GM18868 (cell line): ENCODE data around the gene ESYT1.
A peak's percentile ranks its signal among the peaks of the same experiment; 100 is the strongest.

Experiments used
- ATAC-seq: cut with Tn5 transposase; IDR thresholded peaks from one replicate; pipeline ENCODE4 v1.9.1; 2021; ENCODE audit warnings: mild to moderate bottlenecking, moderate library complexity; ENCODE audit not compliant: unreplicated experiment

The ESYT1 gene

DNA sequence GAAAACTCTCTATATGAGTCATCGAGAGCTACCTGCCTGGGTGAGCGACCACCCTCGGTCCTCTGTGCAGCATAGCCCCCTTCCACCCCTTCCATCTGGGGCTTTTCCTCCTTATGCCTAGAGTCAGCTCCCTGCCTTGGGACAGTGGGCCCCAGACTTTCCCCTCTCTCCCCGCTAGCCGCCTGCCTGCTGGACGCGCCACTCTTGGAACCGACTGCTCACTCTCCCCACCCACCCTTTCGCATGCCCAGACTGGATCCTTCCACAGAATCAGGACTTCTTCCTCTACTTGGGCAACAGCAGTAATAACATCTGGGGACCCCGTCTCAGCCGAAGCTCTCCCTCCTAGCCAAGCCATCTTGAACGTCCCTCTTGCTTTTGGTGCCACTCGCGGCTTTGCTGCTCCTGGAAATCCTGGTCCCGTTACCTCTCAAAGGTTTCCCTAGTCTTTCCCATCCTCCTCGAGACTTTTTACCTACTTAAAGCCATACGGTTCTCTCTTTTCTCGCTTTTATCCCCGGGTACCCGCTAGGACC is 671 bp downstream of the ESYT1 start:
- ATAC-seq, result no peak

DNA sequence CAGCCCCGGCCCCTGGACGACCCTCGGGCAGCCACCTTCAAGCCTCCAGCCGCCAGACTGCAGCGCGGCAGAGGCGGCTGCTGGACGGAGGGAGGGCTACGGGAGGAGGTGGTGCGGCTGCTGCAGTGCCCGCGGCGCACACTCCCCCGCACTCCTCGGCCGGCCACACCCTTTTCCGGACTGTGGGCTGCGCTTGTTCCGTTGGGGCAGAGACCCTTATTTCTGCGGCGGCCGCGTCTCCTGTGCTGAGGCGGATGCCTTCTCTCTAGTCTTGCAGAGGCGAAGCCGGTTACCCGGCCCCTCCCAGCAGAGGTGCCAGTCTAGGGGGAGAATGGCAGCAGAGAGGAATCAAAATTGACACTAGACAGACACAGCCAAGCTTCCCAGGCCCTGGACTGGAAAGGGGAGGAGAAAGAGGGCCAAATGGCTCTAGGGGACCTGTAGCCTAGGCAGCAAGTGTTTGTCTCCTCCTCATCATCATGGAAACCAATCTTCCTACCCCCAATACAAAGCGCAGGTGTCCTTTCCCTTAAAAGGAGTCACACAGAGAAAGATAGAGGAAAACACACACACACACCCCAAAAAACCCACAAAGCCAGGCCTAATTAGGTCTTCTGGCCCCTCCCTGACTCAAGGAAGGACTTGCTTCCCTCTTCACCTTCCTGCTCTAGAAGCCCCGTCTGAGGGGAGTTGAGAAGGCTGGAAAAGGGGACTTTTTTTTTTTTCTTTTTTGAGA is 1.3 kb downstream of the ESYT1 start:
- ATAC-seq, result peak; percentile 28

DNA sequence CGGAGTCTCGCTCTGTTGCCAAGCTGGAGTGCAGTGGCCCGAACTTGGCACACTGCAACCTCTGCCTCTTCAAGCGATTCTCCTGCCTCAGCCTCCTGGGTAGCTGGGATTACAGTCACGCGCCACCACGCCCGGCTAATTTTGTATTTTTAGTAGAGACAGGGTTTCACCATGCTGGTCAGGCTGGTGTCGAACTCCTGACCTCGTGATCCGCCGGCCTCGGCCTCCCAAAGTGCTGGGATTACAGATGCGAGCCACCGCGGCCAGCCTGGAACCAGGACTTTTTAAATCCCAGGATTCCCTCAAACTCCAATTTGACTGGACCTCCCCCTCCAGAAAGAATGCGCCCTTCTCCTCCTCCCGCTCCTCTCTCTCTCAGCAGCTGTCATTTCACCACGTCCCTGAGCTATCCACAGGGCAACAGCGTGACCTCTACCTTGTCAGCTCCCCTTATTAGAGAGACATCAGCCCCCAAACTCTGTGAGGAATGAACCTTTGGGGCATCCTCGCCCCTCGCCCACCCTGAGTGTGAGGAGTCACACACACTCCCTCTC is 2.0 kb downstream of the ESYT1 start:
- no peak for ATAC-seq

DNA sequence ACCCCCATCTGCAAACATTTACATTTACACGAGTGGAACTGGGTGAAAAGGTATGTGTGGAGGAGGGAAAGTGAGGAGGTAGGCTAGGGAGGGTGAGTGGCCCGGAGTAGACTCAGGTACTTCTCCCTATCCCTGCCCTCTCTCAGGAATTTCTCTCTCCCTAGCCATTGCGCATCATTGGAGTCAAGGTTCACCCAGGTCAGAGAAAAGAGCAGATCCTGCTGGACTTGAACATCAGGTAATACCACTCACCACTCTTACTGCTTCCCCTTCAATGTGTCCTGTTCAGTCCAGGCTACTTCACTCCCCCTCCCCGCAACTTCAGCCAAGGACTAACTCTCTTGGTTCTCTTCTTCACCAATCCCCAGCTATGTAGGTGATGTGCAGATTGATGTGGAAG is 2.8 kb downstream of the ESYT1 start:
- ATAC-seq, result no peak

DNA sequence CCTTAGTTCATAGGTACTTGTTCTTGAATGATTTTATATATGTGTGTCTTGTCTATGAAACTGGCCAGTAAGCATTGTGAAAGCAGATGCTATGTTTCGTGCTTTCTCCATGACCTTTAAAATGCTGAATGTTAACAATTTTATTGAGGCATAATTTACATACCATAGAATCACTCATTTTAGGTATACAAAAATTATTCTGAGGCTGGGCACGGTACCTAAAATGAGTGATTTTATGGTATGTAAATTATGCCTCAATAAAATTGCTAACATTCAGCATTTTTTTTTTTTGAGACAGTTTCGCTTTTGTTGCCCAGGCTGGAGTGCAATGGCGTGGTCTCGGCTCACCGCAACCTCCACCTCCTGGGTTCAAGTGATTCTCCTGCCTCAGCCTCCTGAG is 6.8 kb downstream of the ESYT1 start:
- ATAC-seq, result no peak

DNA sequence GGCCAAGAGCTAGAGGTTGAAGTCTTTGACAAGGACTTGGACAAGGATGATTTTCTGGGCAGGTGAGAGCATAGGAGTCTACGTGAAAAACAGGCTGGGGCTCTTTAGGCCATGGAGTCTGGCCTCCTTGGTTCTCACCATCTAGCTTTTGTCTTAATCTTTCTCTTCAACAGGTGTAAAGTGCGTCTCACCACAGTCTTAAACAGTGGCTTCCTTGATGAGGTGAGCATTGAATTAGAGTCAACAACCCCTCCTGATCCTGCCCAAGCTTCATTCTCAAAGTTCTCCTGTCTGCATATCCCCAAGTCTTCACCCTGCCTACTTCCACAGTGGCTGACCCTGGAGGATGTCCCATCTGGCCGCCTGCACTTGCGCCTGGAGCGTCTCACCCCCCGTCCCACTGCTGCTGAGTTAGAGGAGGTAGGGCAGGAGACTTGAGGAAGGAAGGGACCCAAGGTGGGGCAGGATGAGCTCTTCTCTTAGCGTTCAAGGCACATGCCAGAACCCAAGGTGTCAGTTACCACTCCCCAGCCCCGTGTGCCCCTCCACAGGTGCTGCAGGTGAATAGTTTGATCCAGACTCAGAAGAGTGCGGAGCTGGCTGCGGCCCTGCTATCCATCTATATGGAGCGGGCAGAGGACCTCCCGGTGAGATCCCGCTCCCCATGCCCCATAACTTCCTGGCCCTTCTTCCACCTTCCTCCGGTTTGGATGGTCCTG is 9.9 kb downstream of the ESYT1 start:
- no peak for ATAC-seq

DNA sequence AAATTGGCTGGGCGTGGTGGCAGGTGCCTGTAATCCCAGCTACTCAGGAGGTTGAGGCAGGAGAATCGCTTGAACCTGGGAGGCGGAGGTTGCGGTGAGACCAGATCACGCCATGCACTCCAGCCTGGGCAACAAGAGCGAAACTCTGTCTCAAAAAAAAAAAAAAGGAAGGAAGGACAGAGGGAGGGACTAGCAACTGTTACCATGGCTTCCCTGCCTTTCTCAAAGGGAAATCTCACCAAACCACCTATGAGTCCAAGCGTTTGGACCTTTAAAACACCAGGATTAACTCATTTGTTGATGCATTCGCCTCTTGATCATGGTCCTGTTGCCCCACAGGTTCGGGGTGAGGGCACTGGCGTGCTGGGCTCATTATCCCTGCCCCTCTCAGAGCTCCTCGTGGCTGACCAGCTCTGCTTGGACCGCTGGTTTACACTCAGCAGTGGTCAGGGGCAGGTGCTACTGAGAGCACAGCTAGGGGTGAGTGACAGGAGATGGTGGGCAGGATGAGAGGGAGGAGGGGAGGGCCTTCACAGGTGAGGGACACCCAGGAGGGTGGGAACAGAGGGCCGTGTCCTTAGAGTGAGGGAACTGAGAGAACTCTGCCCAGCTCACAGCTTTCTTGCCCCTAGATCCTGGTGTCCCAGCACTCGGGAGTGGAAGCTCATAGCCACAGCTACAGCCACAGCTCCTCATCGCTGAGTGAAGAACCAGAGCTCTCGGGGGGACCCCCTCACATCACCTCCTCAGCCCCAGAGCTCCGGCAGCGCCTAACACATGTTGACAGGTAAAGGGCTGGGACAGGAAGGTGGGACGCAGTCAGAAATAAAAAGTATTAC is 14.1 kb downstream of the ESYT1 start:
- ATAC-seq, result no peak

DNA sequence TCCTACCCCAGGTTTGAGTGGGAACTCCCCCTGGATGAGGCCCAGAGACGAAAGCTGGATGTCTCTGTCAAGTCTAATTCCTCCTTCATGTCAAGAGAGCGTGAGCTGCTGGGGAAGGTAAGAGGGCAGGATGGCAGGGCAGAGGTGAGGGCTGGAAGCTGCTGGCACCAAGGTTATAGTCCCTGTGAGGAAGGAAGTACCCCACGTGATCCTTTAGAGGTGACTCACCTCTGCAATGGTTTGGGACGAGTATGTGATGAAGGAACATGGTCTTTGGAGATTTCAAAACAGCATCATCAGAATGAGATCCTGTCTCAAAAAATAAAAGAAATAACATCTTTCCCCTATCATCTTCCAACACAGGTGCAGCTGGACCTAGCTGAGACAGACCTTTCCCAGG is 15.2 kb downstream of the ESYT1 start:
- ATAC-seq, result no peak

DNA sequence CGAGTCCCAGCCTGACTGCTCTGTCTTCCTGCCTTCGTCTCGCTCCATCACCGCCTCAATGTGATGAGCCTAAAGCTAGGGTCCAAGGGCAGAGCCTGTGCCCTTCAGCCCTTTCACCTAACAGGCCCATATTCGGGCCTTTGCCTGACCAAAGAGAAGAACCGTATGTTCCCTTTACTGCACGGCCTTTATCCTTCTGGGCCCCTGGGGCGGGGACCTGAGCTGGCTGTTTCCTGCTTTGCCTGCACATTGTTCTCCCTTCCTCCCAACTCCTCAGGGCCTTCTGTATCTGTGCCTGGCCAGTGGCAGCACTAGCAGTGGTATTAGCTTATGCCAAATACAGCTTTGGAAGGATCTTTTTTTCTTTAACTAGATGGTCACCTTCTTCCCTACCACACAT is 15.8 kb downstream of the ESYT1 start:
- ATAC-seq, result no peak

DNA sequence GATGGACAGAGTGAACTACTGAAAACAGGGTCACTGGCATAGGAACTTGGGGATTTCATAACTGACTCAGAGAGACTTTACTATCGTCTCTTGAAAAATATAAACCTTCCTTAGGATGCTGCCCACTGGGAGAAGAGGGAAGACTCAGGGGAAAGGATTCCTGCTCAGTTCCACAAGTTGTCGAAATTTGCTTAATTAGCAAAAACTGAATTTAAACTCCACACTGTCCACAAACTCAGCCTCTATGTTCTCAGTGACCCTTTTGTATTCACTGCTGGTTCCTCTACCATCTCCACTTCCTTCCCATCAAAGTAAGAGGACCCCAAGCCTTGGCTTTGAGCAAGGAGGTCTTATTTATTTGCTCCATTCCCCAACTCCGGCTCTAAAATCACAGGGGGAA is 17.1 kb downstream of the ESYT1 start:
- ATAC-seq, result no peak

DNA sequence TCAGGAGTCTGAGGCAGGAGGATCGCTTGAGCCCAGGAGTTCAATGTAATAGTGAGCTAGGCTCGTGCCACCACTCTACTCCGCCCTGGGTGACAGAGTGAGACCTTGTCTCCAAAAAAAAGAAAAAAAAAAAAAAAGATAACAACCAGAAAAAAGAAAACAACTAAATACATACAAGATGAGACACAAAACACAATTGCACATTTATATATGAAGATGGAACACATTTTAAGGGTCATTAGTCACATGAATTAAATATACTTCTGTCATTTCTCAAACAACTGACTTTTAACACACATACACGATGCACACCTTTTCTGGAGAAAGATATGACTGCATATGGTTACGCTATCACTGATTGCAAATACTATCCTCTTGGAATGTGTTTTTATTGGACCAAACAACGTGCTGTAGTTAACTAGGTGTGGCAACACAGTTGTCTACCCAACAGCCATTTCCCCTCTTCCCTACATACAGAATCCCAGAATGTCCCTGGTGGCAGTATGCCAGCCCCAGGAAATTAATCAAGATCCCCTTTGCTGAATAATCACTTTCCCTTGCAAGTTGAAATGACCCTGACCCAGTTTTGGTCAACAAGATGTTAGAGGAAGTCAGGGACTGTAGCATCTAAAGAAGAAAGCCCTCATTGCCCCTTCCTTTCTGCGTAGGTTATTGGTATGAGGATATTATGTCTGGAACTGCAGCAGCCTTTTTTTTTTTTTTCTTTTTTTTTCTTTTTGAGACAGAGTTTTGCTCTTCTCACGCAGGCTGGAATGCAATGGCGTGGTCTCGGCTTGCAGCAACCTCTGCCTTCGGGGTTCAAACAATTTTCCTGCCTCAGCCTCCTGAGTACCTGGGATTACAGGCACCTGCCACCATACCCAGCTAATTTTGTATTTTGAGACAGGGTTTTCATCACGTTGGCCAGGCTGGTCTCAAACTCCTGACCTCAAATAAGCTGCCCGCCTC is 18.7 kb downstream of the ESYT1 start:
- ATAC-seq, result no peak

DNA sequence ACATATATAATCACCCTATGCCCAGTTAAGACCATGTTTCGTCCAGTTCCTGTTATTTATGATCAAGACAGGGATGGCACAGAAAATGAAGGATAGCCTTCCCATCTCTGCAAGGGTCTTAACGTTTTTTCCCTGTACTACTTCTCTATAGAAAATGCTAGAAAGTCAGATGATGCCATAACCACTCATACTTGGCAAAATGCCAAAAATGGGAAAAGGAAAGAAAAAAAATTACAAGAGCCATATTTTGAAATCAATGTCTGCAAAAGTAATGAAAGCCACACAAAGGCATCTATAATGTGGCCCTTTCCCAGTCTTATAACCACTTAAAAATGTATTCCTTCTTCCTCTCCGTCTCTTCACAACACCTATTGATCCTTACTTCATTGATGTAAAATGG is 22.5 kb downstream of the ESYT1 start:
- no peak for ATAC-seq

DNA sequence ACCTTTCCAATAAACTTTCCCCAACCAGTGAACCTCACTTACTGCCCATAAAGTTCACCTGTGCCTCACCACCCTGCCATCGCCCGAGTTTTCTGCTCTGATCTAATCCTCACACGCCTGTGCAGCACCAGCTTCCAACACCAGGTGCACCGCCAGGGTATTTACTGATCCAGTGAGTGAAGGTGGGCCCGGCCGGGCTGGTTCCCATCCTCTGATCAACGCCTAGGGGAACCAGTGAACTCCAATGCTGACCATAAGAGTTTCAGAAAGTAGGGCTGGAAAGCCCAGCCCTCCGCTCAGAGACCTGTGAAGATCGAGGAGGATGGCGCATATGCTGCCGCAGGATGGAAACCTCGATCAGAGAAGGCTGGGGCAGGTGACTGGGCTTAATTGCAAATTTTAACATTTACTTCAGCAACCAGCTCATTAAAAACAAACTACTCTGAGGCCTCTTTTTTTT is 23.6 kb downstream of the ESYT1 start:
- peak; percentile 65 for ATAC-seq

DNA sequence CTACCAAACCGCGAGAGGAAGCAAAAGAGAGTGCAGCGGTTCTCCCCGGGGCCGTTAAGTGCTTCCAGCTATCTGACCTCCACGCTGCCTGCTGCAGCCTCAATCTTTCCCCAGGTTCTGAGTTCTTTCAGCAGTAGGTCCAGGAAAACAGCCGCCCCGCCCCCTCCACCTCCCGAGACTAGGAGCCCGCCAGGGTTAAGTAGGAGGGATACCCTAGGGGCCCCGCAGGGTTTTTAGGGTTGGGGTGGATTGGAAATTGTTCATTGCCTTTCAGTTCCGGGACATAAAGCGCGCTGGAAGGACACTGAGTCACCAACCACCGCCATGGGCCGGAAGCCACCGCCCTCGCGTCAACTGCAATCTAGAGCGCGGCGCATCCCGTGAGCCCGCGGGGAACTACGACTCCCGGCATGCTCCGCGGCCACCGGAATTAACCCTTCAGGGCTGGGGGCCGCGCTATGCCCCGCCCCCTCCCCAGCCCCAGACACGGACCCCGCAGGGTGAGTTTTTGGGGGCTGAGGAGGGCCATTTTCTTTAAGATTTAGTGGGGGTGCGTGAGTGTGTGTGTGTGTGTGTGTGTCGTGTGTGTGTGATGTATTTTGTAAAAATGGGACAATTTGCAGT is 24.2 kb downstream of the ESYT1 start, which contains the start of gene MYL6B:
TSS of gene MYL6B (plus strand) at position 456 of the 624 bp plus-strand sequence. CDS start 1,332 bp downstream, outside the sequence.
- ATAC-seq, result peak; percentile 86

DNA sequence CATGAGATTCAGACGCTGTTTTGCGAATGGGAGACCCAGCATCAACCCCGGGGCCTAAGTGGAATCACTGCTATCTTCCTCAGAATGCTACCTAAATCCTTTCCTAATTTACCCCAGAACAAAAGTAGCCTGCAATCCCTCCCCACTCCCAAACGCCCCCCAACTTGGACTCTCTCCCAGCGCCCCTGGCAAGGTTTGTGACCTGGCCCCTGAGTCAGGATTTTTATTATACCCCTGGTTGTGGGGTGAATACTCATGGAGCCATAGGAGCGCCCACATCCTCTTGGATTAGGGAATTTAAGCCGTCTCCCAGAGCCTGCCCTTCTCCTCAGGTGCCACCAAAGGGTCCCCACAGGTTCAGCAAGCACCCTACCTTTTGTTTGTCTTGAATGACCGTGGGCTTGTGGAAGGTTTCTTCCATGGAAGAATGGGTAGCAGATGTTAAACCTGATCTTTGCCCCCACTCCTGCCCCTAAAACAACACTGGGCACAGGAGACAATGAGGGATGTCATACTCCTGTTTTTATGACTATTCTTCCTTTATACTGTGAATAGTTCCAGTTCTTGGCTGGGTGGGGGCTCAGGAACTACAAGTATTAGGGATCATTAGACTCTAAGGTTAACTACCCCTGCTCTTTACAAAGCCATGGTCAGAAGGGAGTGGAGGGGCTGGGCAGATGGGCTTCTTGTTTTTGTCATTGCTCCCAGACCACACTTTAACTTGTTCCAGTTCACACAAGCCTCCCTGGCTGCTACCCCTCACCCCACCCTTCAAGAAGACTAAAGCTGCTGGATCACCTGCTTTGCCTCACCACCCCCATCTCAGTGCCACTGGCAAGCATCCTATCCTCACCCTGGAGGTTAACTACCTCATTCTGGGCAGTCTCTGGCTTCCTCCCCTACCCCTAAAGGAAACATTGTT is 24.9 kb downstream of the ESYT1 start:
- no peak for ATAC-seq

DNA sequence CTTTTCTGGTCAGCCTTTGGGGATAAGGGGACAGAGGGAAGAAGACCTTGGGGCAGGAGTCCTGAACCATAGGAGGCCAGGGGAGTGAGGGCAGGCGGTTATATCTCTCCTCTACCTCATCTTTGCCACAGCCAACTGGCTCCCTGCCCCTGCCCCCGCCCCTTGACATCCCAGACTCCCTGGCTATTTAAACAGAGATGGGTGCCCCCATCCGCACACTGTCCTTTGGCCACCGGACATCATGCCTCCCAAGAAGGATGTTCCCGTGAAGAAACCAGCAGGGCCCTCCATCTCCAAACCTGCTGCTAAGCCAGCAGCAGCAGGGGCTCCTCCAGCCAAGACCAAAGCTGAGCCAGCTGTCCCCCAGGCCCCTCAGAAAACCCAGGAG is 25.6 kb downstream of the ESYT1 start:
- ATAC-seq, result no peak

DNA sequence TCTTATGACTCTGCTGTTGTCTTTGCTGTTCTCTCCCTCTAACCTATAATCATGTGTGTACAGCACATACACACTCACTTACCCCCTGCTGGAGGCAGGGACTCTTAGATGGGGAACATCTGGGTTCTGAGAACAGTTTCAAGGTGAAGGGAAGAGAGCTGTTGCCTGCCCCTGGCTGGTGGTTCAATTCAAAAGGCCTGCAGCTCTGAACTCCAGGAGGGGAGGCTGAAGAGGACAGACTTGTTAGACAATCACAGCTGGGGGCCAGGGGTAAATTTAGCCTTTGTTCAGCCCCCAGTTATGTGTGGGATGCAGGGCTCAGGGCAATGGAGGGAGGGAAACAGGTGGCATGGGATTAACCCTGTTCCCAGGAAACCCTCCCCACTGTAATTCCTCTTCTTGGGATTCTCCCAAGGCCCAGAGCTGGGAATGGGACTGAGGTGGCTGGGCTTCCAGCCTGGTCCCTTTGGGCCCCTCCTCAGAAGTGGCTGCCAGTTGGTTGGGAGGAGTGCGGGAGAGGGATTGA is 26.2 kb downstream of the ESYT1 start:
- ATAC-seq, result no peak

DNA sequence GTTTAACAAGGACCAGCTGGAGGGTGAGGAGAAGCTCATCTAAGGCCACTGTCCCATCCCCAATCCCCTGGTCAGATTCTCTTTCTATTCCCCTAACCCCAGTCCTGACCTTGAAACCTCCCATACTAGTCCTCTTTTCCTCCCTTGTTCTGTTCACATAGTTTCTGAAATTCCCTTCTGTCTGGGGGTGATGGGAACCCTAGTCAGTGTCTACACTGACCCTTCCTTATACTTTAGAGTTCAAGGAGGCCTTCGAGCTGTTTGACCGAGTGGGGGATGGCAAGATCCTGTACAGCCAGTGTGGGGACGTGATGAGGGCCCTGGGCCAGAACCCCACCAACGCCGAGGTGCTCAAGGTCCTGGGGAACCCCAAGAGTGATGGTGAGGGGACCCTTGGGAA is 26.8 kb downstream of the ESYT1 start:
- no peak for ATAC-seq
